Neural progenitor cell (in vitro differentiated cells): ENCODE results near the gene ZBTB43. TPM values are rescaled to one million over a fixed set of nuclear protein-coding genes. Genes with fewer than 3 reads are reported as not detected.

ENCODE experiments used
- DNase-seq: peaks from one replicate; pipeline ENCODE4 v3.0.0-alpha.2; 2016; ENCODE audit warnings: low spot score
- H2AFZ ChIP-seq: fragments of 200-600 bp; sonication (generic); replicated peaks from 2 replicates; pipeline ENCODE4 v1.6.1; 2016; ENCODE audit warnings: antibody characterized with exemption
- H3F3A ChIP-seq: fragments of 200-600 bp; sonication (generic); 2 replicates; pipeline ENCODE4 v1.6.1; 2016; ENCODE audit warnings: antibody characterized with exemption, low read depth
- H3K27ac ChIP-seq: fragments of 200-600 bp; sonication (generic); 2 replicates; pipeline ENCODE4 v1.5.1; 2016; ENCODE audit warnings: mild to moderate bottlenecking
- H3K27me3 ChIP-seq: fragments of 200-600 bp; sonication (generic); 2 replicates; pipeline ENCODE4 v1.6.1; 2016; ENCODE audit warnings: mild to moderate bottlenecking, moderate library complexity
- H3K36me3 ChIP-seq: fragments of 200-600 bp; sonication (generic); 2 replicates; pipeline ENCODE4 v1.5.1; 2016
- H3K4me1 ChIP-seq: fragments of 200-600 bp; sonication (generic); 2 replicates; pipeline ENCODE4 v1.6.1; 2016; ENCODE audit warnings: mixed run types
- H3K4me2 ChIP-seq: fragments of 200-600 bp; sonication (generic); 2 replicates; pipeline ENCODE4 v1.6.1; 2016
- H3K4me3 ChIP-seq: fragments of 200-600 bp; sonication (generic); 2 replicates; pipeline ENCODE4 v1.5.1; 2016
- H3K79me2 ChIP-seq: fragments of 200-600 bp; sonication (generic); 2 replicates; pipeline ENCODE4 v1.6.1; 2016; ENCODE audit warnings: low read depth
- H3K9ac ChIP-seq: fragments of 200-600 bp; sonication (generic); 2 replicates; pipeline ENCODE4 v1.6.1; 2016
- H3K9me3 ChIP-seq: fragments of 200-600 bp; sonication (generic); 2 replicates; pipeline ENCODE4 v1.5.1; 2016; ENCODE audit warnings: low read depth
- H4K20me1 ChIP-seq: fragments of 200-600 bp; sonication (generic); 2 replicates; pipeline ENCODE4 v1.6.1; 2016; ENCODE audit warnings: low read depth
- H3K27ac Mint-ChIP-seq: 3 replicates; pipeline ENCODE4 v1.8.0; 2021; ENCODE audit warnings: mixed read lengths
- H3K27me3 Mint-ChIP-seq: 2 replicates; pipeline ENCODE4 v1.8.0; 2022; ENCODE audit warnings: low read depth, mild to moderate bottlenecking, inconsistent platforms, moderate library complexity, mixed read lengths; ENCODE audit not compliant: insufficient read depth
- H3K36me3 Mint-ChIP-seq: 3 replicates; pipeline ENCODE4 v1.8.0; 2021; ENCODE audit warnings: mixed read lengths
- H3K4me1 Mint-ChIP-seq: 3 replicates; pipeline ENCODE4 v1.8.0; 2021; ENCODE audit warnings: mixed read lengths
- H3K4me3 Mint-ChIP-seq: 3 replicates; pipeline ENCODE4 v1.8.0; 2021; ENCODE audit warnings: mild to moderate bottlenecking, moderate library complexity, mixed read lengths
- H3K9me3 Mint-ChIP-seq: 3 replicates; pipeline ENCODE4 v1.8.0; 2020; ENCODE audit warnings: mixed read lengths
- EZH2 ChIP-seq: fragments of 200-600 bp; sonication (generic); IDR thresholded peaks from 2 replicates; pipeline ENCODE4 v1.6.1; 2017; ENCODE audit warnings: antibody characterized with exemption, mild to moderate bottlenecking, moderate library complexity
- EZH2phosphoT487 ChIP-seq: fragments of 200-600 bp; sonication (generic); IDR thresholded peaks from 2 replicates; pipeline ENCODE4 v1.6.1; 2017; ENCODE audit warnings: antibody characterized with exemption
- total RNA-seq: library from RNA; depleted of rRNA; stranded (reverse); fragments of >200 nt; gene quantifications from 2 replicates; pipeline ENCODE4 v1.2.3, GENCODE V29; 2015; ENCODE audit warnings: low replicate concordance
- TF ChIP-seq, protein P1 (sequence below): fragments of 200-600 bp; sonication (generic); IDR thresholded peaks from 2 replicates; pipeline ENCODE4 v1.5.1; 2017; ENCODE audit warnings: antibody characterized with exemption, mild to moderate bottlenecking

The ZBTB43 gene
- total RNA-seq, 1 donor from 2014 or later = 10.0 TPM

DNA sequence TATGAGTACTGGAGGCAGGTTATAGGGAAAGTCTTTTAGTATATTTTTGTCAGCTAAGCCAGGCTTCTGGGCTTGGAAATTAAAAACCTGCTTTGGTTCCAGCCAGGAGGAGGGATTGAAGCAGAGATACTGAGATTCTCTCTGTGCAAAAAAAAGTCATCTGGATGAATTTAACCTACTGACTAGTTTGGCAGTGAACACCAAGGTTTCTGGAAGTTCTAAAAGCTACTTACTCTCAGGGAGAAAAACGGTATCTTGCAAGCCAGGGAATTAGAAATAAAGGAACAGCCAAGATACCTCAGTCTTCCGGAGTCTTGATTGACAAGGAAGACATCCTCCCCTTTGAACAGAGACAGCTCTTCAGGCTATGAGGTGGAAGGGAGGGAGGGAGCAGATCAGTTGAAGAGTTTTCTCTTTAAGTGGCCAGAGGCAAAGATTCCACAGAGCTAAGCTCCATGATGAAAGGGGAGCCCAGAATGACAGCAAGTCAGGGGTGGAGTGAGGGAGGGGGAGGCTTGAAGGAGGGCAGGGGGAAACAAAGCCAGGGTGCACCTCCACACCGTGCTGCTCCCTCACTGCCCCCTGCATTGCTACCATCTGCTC is 47.3 kb downstream of the ZBTB43 start:
- H3K79me2 ChIP-seq = no peaks in the 10 kb centered on the region

DNA sequence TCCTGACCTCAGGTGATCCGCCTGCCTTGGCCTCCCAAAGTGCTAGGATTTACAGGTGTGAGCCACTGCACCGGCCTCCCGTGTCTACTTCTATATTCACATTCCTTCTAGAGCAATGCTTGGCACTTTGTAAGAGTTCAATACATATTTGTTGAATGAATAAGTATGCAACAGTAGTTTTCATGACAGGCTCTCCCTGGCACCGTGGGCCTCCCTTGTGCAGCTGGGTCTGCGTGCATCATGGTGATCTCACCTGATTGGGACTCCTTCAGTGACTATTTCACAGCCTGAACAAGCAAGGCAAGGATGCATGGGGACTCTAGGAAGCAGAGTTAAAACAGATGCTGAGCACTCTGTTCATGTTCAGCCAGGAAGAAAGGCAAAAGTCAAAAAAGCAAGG is 48.8 kb downstream of the ZBTB43 start:
- Mint-ChIP-seq H3K4me1 (peaks cover 7% of the 10 kb centered on the region), H3K27me3 (peaks cover 14% of the 10 kb centered on the region), H3K4me3 (no peak overlapping the region), H3K9me3 (no peaks in the 10 kb centered on the region), H3K36me3 (no peaks in the 10 kb centered on the region), H3K27ac (no peak overlapping the region)
- peaks cover 6% of the 10 kb centered on the region for H3K27me3 ChIP-seq
- H3K4me3 ChIP-seq = no peak overlapping the region
- peaks cover 21% of the 10 kb centered on the region for H3K4me1 ChIP-seq
- TF ChIP-seq EZH2 = no peak
- TF ChIP-seq EZH2phosphoT487 = no peak
- TF ChIP-seq, protein P1, sequence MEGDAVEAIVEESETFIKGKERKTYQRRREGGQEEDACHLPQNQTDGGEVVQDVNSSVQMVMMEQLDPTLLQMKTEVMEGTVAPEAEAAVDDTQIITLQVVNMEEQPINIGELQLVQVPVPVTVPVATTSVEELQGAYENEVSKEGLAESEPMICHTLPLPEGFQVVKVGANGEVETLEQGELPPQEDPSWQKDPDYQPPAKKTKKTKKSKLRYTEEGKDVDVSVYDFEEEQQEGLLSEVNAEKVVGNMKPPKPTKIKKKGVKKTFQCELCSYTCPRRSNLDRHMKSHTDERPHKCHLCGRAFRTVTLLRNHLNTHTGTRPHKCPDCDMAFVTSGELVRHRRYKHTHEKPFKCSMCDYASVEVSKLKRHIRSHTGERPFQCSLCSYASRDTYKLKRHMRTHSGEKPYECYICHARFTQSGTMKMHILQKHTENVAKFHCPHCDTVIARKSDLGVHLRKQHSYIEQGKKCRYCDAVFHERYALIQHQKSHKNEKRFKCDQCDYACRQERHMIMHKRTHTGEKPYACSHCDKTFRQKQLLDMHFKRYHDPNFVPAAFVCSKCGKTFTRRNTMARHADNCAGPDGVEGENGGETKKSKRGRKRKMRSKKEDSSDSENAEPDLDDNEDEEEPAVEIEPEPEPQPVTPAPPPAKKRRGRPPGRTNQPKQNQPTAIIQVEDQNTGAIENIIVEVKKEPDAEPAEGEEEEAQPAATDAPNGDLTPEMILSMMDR = no peak
- H3K36me3 ChIP-seq = no peaks in the 10 kb centered on the region
- H3K9ac ChIP-seq = no peak overlapping the region
- no peaks in the 10 kb centered on the region for H3F3A ChIP-seq
- H3K9me3 ChIP-seq = no peaks in the 10 kb centered on the region
- no peak for DNase-seq
- H3K79me2 ChIP-seq = no peaks in the 10 kb centered on the region
- no peak overlapping the region for H2AFZ ChIP-seq
- H4K20me1 ChIP-seq = no peaks in the 10 kb centered on the region
- no peak overlapping the region for H3K4me2 ChIP-seq
- H3K27ac ChIP-seq = no peak overlapping the region

More for the DNA sequence above, 47.3 kb downstream of the ZBTB43 start:
- Histone ChIP-seq H3K9ac (no peak overlapping the region), H3K4me3 (no peak overlapping the region), H3K9me3 (no peaks in the 10 kb centered on the region), H3F3A (no peaks in the 10 kb centered on the region), H3K36me3 (no peaks in the 10 kb centered on the region), H2AFZ (peak overlapping the region; percentile 19), H3K27ac (no peak overlapping the region), H3K4me1 (peaks cover 21% of the 10 kb centered on the region), H4K20me1 (no peaks in the 10 kb centered on the region), H3K27me3 (no peaks in the 10 kb centered on the region), H3K4me2 (peak overlapping the region; percentile 45)
- peak; percentile 29 for DNase-seq
- H3K27ac Mint-ChIP-seq = no peak overlapping the region
- H3K4me3 Mint-ChIP-seq = no peak overlapping the region
- no peaks in the 10 kb centered on the region for H3K36me3 Mint-ChIP-seq
- peaks cover 11% of the 10 kb centered on the region for H3K27me3 Mint-ChIP-seq
- no peak for TF ChIP-seq EZH2phosphoT487
- TF ChIP-seq, protein P1 = no peak
- TF ChIP-seq EZH2 = no peak
- peaks cover 7% of the 10 kb centered on the region for H3K4me1 Mint-ChIP-seq
- H3K9me3 Mint-ChIP-seq = no peaks in the 10 kb centered on the region

DNA sequence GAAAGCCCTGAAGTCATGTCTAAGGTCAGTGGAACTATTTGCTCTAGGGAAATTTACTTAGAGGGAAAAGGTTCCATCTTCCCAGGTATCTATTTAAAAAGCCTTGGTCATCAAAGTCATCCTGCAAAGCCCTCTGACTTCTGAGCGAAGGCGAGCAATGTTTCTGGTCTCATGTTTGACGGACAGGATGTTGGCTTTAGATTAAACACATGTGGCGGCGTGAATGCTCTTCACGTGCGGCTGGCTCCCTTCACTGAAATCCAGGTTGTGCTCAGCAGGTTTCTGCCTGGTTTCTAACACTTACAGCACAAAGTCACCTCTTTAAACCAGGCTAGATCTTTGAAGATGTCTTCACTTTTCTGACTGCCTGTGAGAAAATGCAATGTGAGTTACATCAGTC is 49.9 kb downstream of the ZBTB43 start:
- no peak overlapping the region for H3K27ac ChIP-seq
- H3K4me2 ChIP-seq = no peak overlapping the region
- no peak for TF ChIP-seq EZH2phosphoT487
- TF ChIP-seq, protein P1 = no peak
- no peak for TF ChIP-seq EZH2
- H2AFZ ChIP-seq = no peak overlapping the region
- H3F3A ChIP-seq = peaks cover 6% of the 10 kb centered on the region
- peaks cover 15% of the 10 kb centered on the region for H3K27me3 ChIP-seq
- DNase-seq = no peak
- H3K9me3 ChIP-seq = no peaks in the 10 kb centered on the region
- peaks cover 14% of the 10 kb centered on the region for H3K27me3 Mint-ChIP-seq
- H3K4me1 ChIP-seq = peaks cover 21% of the 10 kb centered on the region
- no peaks in the 10 kb centered on the region for H3K79me2 ChIP-seq
- peaks cover 10% of the 10 kb centered on the region for H3K4me1 Mint-ChIP-seq
- H3K36me3 ChIP-seq = no peaks in the 10 kb centered on the region
- no peak overlapping the region for H3K9ac ChIP-seq
- H3K9me3 Mint-ChIP-seq = no peaks in the 10 kb centered on the region
- H3K36me3 Mint-ChIP-seq = no peaks in the 10 kb centered on the region
- H3K4me3 Mint-ChIP-seq = no peak overlapping the region
- H4K20me1 ChIP-seq = no peaks in the 10 kb centered on the region
- no peak overlapping the region for H3K27ac Mint-ChIP-seq
- H3K4me3 ChIP-seq = no peak overlapping the region
